ENCODE measurements around the gene NTNG1. TPM values are rescaled to one million over a fixed set of nuclear protein-coding genes. Genes with fewer than 3 reads are reported as not detected.
A peak's percentile ranks its signal among the peaks of the same experiment; 100 is the strongest.

The NTNG1 gene
- polyA plus RNA-seq, 3 donors = 32.5 to 43.1 (median 33.7) TPM

GRCh38 chr1:107389410-107390396 is 248.9 kb downstream of the NTNG1 start:
- no peak for DNase-seq (ENCODE audit: low read depth in 3 of 3, low spot score in 2 of 3)

- no peak for DNase-seq (ENCODE audit: low read depth in 3 of 3, low spot score in 2 of 3)
Observed at GRCh38 chr1:107394301-107394700, 253.5 kb downstream of the NTNG1 start.

- DNase-seq (ENCODE audit: low read depth in 3 of 3, low spot score in 2 of 3) = no peak
Observed at GRCh38 chr1:107401704-107402103, 260.9 kb downstream of the NTNG1 start.

- DNase-seq (ENCODE audit: low read depth in 3 of 3, low spot score in 2 of 3) = no peak
Observed at GRCh38 chr1:107404756-107405155, 263.9 kb downstream of the NTNG1 start.

GRCh38 chr1:107405236-107405635 is 264.4 kb downstream of the NTNG1 start:
- no peak for DNase-seq (ENCODE audit: low read depth in 3 of 3, low spot score in 2 of 3)

GRCh38 chr1:107407011-107407410 is 266.2 kb downstream of the NTNG1 start:
- no peak for DNase-seq (ENCODE audit: low read depth in 3 of 3, low spot score in 2 of 3)

- no peak for DNase-seq (ENCODE audit: low read depth in 3 of 3, low spot score in 2 of 3)
Observed at GRCh38 chr1:107413546-107413945, 272.7 kb downstream of the NTNG1 start.

- DNase-seq (ENCODE audit: low read depth in 3 of 3, low spot score in 2 of 3) = no peak
Observed at GRCh38 chr1:107413951-107414350, 273.1 kb downstream of the NTNG1 start.

- no peak for DNase-seq (ENCODE audit: low read depth in 3 of 3, low spot score in 2 of 3)
Observed at GRCh38 chr1:107414550-107414949, 273.7 kb downstream of the NTNG1 start.

GRCh38 chr1:107415241-107415640 is 274.4 kb downstream of the NTNG1 start:
- DNase-seq (ENCODE audit: low read depth in 3 of 3, low spot score in 2 of 3) = no peak

- DNase-seq (ENCODE audit: low read depth in 3 of 3, low spot score in 2 of 3) = no peak
Observed at GRCh38 chr1:107419003-107419402, 278.2 kb downstream of the NTNG1 start.

- no peak for DNase-seq (ENCODE audit: low read depth in 3 of 3, low spot score in 2 of 3)
Observed at GRCh38 chr1:107422901-107423300, 282.1 kb downstream of the NTNG1 start.

- DNase-seq (ENCODE audit: low read depth in 3 of 3, low spot score in 2 of 3) = peak in 1 of 3 donors; percentile 15
Observed at GRCh38 chr1:107430540-107431228, 289.8 kb downstream of the NTNG1 start.

- no peak for DNase-seq (ENCODE audit: low read depth in 3 of 3, low spot score in 2 of 3)
Observed at GRCh38 chr1:107432108-107432507, 291.3 kb downstream of the NTNG1 start.

- no peak for DNase-seq (ENCODE audit: low read depth in 3 of 3, low spot score in 2 of 3)
Observed at GRCh38 chr1:107433068-107433467, 292.2 kb downstream of the NTNG1 start.

GRCh38 chr1:107433635-107434360 is 293.0 kb downstream of the NTNG1 start:
- DNase-seq (ENCODE audit: low read depth in 3 of 3, low spot score in 2 of 3) = no peak

- no peak for DNase-seq (ENCODE audit: low read depth in 3 of 3, low spot score in 2 of 3)
Observed at GRCh38 chr1:107434361-107434693, 293.5 kb downstream of the NTNG1 start.

GRCh38 chr1:107436552-107437241 is 295.9 kb downstream of the NTNG1 start:
- DNase-seq (ENCODE audit: low read depth in 3 of 3, low spot score in 2 of 3) = no peak

GRCh38 chr1:107439567-107439966 is 298.7 kb downstream of the NTNG1 start:
- no peak for DNase-seq (ENCODE audit: low read depth in 3 of 3, low spot score in 2 of 3)

GRCh38 chr1:107442551-107442950 is 301.7 kb downstream of the NTNG1 start:
- no peak for DNase-seq (ENCODE audit: low read depth in 3 of 3, low spot score in 2 of 3)

- no peak for DNase-seq (ENCODE audit: low read depth in 3 of 3, low spot score in 2 of 3)
Observed at GRCh38 chr1:107443027-107443426, 302.2 kb downstream of the NTNG1 start.
